ENCODE data around the gene SLC45A1.

SLC45A1 gene

GRCh38 chr1:8312235-8313218 is 5.4 kb upstream of the SLC45A1 start:
- DNase-seq = no peak

GRCh38 chr1:8313231-8313630 is 4.7 kb upstream of the SLC45A1 start:
- DNase-seq = no peak

- DNase-seq = no peak
Observed at GRCh38 chr1:8314346-8315280, 3.3 kb upstream of the SLC45A1 start.

GRCh38 chr1:8315573-8316475 is 2.1 kb upstream of the SLC45A1 start:
- no peak for DNase-seq

- DNase-seq = no peak
Observed at GRCh38 chr1:8318436-8318835, 522 bp downstream of the SLC45A1 start.

GRCh38 chr1:8321612-8322011 is 3.7 kb downstream of the SLC45A1 start:
- no peak for DNase-seq

GRCh38 chr1:8323706-8324105 is 5.8 kb downstream of the SLC45A1 start:
- DNase-seq = no peak

- DNase-seq = no peak
Observed at GRCh38 chr1:8324176-8324810, 6.4 kb downstream of the SLC45A1 start.

- no peak for DNase-seq
Observed at GRCh38 chr1:8325771-8326170, 7.9 kb downstream of the SLC45A1 start.

- no peak for DNase-seq
Observed at GRCh38 chr1:8326265-8326664, 8.4 kb downstream of the SLC45A1 start.

- no peak for DNase-seq
Observed at GRCh38 chr1:8328271-8328670, 10.4 kb downstream of the SLC45A1 start.

- no peak for DNase-seq
Observed at GRCh38 chr1:8329439-8329838, 11.5 kb downstream of the SLC45A1 start.

- DNase-seq = no peak
Observed at GRCh38 chr1:8329858-8330257, 11.9 kb downstream of the SLC45A1 start.

GRCh38 chr1:8330271-8331125 is 12.6 kb downstream of the SLC45A1 start:
- no peak for DNase-seq

GRCh38 chr1:8332806-8333205 is 14.9 kb downstream of the SLC45A1 start:
- no peak for DNase-seq

- DNase-seq = no peak
Observed at GRCh38 chr1:8333246-8333987, 15.5 kb downstream of the SLC45A1 start.

- DNase-seq = no peak
Observed at GRCh38 chr1:8334106-8334851, 16.4 kb downstream of the SLC45A1 start.

- DNase-seq = no peak
Observed at GRCh38 chr1:8335246-8335645, 17.3 kb downstream of the SLC45A1 start.

- no peak for DNase-seq
Observed at GRCh38 chr1:8337776-8338525, 20.0 kb downstream of the SLC45A1 start.
